Renal cortex interstitium (tissue), 11 donors: ENCODE results near the gene DYNC1H1. TPM values are rescaled to one million over a fixed set of nuclear protein-coding genes. Genes with fewer than 3 reads are reported as not detected.
"Not testable (repeated sequence)": the region's sequence is repeated elsewhere in the genome, so short reads cannot be mapped to it uniquely, and the experiment has no call there.

ENCODE experiments used
- DNase-seq, 11 donors: peaks; one replicate each; pipeline ENCODE4 v3.0.0-alpha.2; 2013; ENCODE audit warnings: low read depth in 9 of 11, low spot score in 4 of 11; ENCODE audit errors: extremely low read depth in 1 of 11
- polyA plus RNA-seq, 3 donors: library from polyadenylated mRNA; unstranded; fragments of 120-200 nt; gene quantifications; one replicate each; pipeline ENCODE4 v1.2.1, GENCODE V29; 2013; ENCODE audit not compliant: insufficient read length in 3 of 3

DYNC1H1 gene
- polyA plus RNA-seq, 3 donors = 335 to 380 (median 342) TPM

DNA sequence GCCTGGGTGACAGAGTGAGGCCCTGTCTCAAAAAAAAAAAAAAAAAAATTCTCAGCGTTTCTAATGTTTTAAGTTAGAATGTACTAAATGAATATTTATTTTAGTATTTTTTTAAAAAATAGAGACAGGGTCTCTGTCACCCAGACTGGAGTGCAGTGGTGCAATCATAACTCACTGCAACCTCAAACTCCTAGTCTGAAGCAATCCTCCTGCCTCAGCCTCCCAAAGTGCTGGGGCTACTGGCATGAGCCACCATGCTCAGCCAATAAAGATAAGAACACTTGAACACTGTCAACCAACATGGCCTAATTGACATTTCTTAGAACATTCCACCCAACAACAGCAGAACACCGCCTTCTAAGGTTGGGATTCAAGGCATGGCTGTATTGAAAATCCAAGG lies 5.1 kb upstream of the DYNC1H1 start:
- DNase-seq = no peak

- DNase-seq = no peak
These were observed 4.1 kb upstream of the DYNC1H1 start for GRCh38 chr14:101960225-101960624.

DNA sequence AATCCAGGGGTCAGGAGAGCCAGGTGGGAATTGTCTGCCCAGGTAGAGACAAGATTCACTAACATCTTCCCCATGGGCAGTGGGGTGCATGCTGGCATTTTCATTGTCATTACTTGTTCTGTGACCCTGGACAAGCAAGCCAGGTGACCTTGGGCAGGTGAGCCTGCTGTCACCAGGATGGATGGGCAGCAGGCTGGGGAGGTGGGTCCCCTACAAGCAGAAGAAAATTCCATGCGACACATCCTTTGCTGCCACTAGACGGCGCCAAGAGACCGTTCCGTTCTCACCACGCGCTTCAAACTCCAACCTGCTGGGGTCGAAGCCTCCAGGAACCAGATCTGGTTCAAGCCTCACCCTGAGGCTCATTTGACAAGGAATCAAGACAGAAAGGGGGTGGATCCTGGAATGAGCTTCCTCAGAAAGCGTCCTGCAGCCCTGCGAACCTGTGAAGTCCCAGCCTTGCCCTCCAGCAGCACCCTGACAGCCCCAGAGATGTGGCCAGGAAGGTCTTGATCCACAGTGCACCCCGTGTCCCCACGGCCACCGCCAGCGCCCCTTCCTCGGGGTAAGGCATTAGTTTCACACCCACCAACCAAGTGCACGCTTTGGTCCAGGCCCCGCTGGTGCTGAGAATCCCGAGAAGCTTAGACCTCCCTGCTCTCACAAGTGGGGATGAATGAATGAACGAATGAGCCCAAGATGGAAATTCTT lies 3.2 kb upstream of the DYNC1H1 start:
- peak in 8 of 11 donors; percentile 53 to 72 (median 67) for DNase-seq

DNA sequence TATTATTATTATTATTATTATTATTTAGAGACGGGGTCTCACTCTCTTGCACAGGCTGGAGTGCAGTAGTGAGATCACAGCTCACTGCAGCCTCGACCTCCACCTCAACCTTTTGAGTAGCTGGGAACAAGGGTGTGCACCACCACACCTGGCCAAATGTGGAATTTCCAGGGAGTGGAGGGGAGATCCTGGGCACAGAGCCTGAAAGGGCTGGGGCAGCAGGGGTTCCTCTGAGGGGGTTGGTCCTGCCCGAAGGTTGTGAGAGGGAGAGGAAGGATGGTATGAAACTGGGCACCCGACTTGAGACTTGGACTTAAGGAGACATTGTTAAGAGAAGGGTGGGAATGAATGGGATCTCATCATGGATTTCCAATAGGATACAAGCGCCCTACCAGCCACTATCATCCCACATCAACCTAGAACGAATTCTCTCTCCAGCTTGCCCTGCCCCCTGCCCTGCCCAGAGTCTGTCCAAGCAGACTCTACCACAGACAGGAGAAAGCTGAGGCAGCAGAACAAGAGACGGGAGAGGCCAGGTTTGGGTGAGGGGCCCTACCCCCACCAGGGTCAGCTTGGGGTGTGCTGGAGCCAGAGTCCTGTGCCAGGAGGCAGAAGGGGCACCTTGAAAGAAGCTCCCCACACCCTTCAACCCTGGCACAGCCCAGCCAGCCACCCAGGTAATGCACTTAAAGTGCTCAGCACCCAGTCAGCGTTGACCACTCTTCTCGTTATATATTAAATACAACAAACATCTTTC lies 2.4 kb upstream of the DYNC1H1 start:
- no peak for DNase-seq

GRCh38 chr14:101962503-101962874 lies 1.9 kb upstream of the DYNC1H1 start:
- no peak for DNase-seq

- DNase-seq = no peak
These were observed 1.3 kb upstream of the DYNC1H1 start for GRCh38 chr14:101963052-101963451.

DNA sequence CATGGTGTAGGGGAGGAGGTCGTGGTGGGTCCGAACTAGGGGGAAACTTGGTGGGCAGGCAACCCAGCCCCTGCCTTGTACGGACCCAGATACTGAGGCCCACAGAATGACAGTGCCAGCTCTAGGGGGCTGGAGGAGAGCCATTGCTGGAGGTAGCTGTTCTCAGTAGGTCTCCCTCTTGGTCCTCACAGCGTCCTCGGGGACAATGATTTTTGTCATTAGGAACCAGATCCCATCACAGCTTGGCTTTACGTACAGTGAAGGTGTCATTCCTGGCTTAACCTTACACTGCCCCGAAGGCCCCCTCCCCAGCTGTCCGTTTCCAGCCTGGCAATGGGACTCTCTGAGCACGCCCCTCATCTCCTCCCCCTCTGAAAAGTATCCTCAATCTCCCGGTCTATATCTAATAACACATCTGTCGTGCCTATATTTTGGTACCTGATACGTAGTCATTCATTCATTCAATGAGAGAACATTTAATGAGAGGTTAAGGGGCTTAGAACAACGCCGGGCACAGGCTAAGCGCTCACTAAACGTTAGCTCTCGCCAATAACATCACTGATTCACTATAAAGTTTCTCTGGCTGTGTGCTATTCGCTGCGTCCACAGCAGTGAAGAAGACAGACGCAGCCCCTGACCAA lies 597 bp upstream of the DYNC1H1 start:
- DNase-seq = no peak

- peak in 5 of 11 donors; percentile 39 to 61 (median 52) for DNase-seq
These were observed 790 bp downstream of the DYNC1H1 start for GRCh38 chr14:101965181-101965544.

- DNase-seq = no peak
These were observed 1.7 kb downstream of the DYNC1H1 start for GRCh38 chr14:101965770-101966722.

GRCh38 chr14:101966742-101967141 lies 2.4 kb downstream of the DYNC1H1 start:
- DNase-seq = no peak

DNA sequence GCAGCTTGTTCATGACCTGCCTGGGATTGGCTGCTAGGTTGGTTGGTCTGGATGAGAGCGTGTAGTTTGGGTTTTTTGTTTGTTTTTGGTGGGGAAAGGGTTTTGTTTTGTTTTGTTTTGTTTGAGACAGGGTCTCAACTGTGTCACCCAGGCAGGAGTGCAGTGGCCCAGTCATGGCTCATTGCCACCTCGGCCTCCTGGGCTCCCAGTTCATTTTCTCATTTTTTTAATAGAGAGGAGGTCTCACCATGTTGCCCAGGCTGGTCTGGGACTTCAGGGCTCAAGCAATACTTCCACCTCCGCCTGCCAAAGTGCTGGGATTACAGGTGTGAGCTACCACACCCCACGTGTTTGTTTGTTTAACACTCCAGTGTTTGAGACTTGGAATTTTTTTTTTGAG lies 3.8 kb downstream of the DYNC1H1 start:
- no peak for DNase-seq

DNA sequence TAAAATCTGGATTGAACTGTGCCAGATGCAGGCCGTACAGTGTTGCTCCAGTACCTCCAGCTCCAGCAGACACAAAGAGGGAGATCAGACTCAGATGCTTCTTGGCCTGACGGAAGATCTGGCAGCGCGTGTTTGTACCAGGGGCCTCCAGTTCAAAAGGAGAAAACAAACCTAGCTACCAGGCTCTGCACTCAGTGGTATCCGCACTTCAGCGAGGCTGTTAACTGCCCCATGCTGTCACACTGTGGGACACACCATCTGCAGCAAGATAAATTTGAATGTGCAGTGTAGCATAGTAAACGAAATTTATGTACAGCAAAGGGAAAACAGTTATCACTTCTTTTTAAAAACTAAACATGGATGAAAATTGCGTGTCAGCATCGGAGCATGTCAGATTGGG lies 5.1 kb downstream of the DYNC1H1 start:
- DNase-seq = no peak

DNA sequence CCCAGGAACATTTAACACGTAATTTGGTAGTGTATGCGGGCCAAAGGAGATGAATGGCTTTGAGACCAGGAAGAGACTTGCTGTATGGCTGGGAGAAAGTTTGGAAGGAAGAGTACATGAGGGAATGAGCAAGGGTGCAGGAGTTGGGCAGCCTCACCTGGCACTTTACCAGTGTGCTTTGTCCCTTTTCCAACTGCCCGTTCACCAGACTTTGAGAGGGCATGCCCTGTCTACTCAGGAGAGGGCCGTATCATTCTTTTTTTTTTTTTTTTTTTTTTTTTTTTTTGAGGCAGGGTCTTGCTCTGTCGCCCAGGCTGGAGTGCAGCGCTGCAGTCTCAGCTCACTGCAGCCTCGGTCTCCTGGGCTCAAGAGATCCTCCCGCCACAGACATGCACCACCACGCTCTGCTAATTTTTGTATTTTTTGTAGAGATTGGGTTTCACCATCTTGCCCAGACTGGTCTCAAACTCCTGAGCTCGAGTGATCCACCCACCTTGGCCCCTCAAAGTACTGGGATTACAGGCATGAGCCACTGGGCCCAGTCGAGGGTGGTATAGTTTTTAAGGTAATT lies 6.5 kb downstream of the DYNC1H1 start:
- DNase-seq = no peak

- not testable (repeated sequence) for DNase-seq
These were observed 7.1 kb downstream of the DYNC1H1 start for GRCh38 chr14:101971458-101971857.

DNA sequence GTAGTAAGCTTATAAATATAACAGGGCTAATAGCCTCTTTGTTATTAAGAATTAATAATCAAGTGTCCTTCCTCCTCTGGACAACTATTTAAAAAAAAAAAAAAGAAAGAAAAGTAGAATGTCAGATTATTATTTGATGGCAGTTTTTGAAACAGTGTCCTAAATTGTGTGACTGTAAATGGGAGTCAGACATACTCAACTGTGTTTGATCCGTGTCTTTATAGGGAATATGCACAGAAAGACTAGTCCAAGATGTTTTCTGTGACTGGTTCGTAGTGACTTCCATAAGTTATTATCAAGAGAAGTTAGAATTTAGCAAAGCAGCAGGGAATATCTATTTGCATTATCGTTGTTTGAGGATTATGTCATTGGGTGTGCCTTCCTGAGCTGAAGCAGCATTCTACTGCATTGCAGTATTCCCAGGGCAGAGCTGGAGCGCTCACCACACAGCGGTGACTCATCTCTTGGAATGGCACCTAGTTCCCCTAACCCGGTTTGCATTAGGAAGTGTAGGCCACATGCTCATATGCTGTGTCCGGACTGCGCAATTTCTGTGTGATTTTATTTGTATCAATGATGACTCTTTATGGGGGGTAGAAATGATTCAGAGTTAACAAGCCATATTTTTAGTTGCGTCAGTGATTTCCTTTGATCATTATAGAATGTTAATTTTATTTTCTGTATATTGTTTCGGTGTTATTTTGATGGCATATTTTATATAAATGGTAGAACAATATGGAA lies 7.9 kb downstream of the DYNC1H1 start:
- DNase-seq = no peak

GRCh38 chr14:101973356-101973755 lies 9.0 kb downstream of the DYNC1H1 start:
- DNase-seq = no peak

DNA sequence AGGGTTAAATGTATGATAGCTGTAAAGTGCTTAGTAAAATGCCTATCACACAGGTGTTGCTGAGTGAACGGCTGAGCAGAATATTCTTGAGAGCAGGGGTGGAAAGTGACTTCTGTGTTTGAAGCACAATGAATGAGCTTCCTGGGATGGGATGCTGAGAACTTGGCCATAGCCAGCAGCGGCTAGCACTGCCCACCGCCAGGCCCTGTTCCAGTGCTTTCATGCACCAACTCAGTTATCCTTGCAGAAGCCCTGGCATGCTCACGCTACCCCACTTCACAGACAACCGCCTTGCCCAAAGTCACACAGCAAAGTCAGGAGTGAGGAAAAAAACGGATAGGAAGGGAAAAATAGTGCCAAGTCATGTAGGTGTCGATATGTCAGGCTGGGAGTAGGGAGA lies 10.9 kb downstream of the DYNC1H1 start:
- DNase-seq = no peak
